Kidney epithelial cell (primary cell): ENCODE measurements around the gene RNF13. TPM values are rescaled to one million over a fixed set of nuclear protein-coding genes. Genes with fewer than 3 reads are reported as not detected.
"Not testable (repeated sequence)": the region's sequence is repeated elsewhere in the genome, so short reads cannot be mapped to it uniquely, and the experiment has no call there.

Source experiments
- DNase-seq: peaks from one replicate; pipeline ENCODE4 v3.0.0-alpha.2; 2010; ENCODE audit warnings: low read depth
- H3K27me3 ChIP-seq: 2 replicates; pipeline ENCODE4 v1.6.0; 2011; ENCODE audit warnings: low read length; ENCODE audit not compliant: control insufficient read depth, insufficient read depth
- H3K36me3 ChIP-seq: 2 replicates; pipeline ENCODE4 v1.5.1; 2011; ENCODE audit warnings: low read length; ENCODE audit not compliant: control insufficient read depth, insufficient read depth
- H3K4me3 ChIP-seq: 2 replicates; pipeline ENCODE4 v1.5.1; 2011; ENCODE audit warnings: low read depth, mild to moderate bottlenecking, control low read depth, low read length
- total RNA-seq: library from RNA; depleted of rRNA; stranded (reverse); fragments of >200 nt; gene quantifications from 2 replicates; pipeline ENCODE4 v1.2.3, GENCODE V29; 2015
- TF ChIP-seq, protein P1 (sequence below): IDR thresholded peaks from 2 replicates; pipeline ENCODE4 v1.5.1; 2011; ENCODE audit warnings: mild to moderate bottlenecking, moderate library complexity, low read length, control low read depth, inconsistent platforms; ENCODE audit not compliant: insufficient read depth, poor library complexity, severe bottlenecking

RNF13 gene
- total RNA-seq, 1 donor from 2014 or later, result 43.4 TPM

DNA sequence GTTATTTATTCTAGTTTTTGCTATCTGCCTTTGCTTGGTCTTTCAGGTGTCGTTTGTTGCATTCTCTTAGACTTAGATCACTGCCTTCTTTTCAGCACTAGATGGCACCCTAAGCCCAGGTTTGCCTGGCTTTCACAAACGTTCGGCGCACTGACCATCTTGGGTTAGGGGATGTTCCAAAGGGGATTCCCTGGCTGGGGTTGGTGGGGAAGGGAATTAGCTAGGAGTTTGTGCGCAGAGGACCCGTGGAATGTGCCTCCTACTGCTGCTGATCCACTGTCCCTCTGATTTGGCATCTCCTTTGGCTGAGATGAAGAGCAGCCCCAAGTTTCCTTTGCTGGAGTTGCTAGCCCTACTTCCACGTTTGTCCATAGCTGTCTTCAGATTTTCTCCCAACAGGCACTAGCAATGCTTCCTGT is 123.8 kb downstream of the RNF13 start:
- TF ChIP-seq, protein P1, sequence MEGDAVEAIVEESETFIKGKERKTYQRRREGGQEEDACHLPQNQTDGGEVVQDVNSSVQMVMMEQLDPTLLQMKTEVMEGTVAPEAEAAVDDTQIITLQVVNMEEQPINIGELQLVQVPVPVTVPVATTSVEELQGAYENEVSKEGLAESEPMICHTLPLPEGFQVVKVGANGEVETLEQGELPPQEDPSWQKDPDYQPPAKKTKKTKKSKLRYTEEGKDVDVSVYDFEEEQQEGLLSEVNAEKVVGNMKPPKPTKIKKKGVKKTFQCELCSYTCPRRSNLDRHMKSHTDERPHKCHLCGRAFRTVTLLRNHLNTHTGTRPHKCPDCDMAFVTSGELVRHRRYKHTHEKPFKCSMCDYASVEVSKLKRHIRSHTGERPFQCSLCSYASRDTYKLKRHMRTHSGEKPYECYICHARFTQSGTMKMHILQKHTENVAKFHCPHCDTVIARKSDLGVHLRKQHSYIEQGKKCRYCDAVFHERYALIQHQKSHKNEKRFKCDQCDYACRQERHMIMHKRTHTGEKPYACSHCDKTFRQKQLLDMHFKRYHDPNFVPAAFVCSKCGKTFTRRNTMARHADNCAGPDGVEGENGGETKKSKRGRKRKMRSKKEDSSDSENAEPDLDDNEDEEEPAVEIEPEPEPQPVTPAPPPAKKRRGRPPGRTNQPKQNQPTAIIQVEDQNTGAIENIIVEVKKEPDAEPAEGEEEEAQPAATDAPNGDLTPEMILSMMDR, result peak; percentile 81
- no peak overlapping the region for H3K4me3 ChIP-seq
- peak; percentile 7 for DNase-seq
- no peaks in the 10 kb centered on the region for H3K36me3 ChIP-seq
- H3K27me3 ChIP-seq, result no peaks in the 10 kb centered on the region

DNA sequence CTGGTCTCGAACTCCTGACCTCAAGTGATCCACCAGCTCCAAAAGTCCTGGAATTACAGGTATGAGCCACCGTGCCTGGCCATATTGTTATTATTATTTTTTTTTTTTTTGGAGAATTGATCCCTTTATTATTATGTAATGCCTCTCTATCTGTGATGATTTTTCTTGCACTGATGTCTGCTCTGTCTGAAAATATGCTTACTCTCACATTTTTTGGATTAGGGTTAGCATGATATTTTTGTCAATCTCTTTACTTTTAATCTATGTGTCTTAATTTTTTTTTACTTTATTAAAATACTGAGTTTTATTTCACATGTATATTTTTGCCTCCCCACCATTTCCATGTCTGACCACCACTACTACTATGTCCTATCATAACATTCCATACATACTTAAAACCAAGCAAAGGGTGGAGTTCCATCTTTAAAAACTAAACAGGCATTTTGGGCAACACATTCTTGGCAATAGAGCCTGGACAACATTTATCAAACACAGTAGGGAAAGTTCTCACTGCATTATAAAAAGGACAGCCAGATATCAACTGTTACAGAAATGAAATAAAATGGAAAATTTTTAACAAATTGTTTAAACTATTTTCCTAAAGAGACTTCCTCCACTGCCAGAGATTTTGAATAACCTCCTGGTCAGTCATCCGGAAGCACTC is 125.5 kb downstream of the RNF13 start:
- DNase-seq, H3K4me3 ChIP-seq, H3K36me3 ChIP-seq, H3K27me3 ChIP-seq: not testable (repeated sequence)

- DNase-seq, result no peak
Observed at GRCh38 chr3:149941186-149941585, 128.2 kb downstream of the RNF13 start.

GRCh38 chr3:149941946-149942345 is 128.9 kb downstream of the RNF13 start:
- TF ChIP-seq, protein P1, result no peak
- Histone ChIP-seq H3K4me3 (no peak overlapping the region), H3K36me3 (no peaks in the 10 kb centered on the region), H3K27me3 (no peaks in the 10 kb centered on the region)
- DNase-seq, result no peak

More at GRCh38 chr3:149941186-149941585, 128.2 kb downstream of the RNF13 start:
- TF ChIP-seq, protein P1, result no peak
- no peaks in the 10 kb centered on the region for H3K36me3 ChIP-seq
- H3K4me3 ChIP-seq, result no peak overlapping the region
- H3K27me3 ChIP-seq, result no peaks in the 10 kb centered on the region

- Histone ChIP-seq H3K36me3 (no peaks in the 10 kb centered on the region), H3K27me3 (no peaks in the 10 kb centered on the region), H3K4me3 (no peak overlapping the region)
- DNase-seq, result no peak
- TF ChIP-seq, protein P1, result no peak
Observed at GRCh38 chr3:149942409-149942808, 129.4 kb downstream of the RNF13 start.

DNA sequence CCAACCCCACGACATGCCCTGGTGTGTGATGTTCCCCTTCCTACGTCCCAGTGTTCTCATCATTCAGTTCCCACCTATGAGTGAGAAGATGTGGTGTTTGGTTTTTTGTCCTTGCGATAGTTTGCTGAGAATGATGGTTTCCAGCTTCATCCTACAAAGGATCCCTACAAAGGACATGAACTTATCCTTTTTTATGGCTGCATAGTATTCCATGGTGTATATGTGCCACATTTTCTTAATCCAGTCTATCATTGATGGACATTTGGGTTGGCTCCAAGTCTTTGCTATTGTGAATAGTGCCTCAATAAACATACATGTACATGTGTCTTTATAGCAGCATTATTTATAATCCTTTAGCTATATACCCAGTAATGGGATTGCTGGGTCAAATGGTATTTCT is 131.0 kb downstream of the RNF13 start:
- H3K36me3 ChIP-seq, DNase-seq, H3K27me3 ChIP-seq, H3K4me3 ChIP-seq: not testable (repeated sequence)

GRCh38 chr3:149947231-149947630 is 134.2 kb downstream of the RNF13 start:
- H3K4me3 ChIP-seq, result no peak overlapping the region
- no peak for DNase-seq
- H3K36me3 ChIP-seq, result no peaks in the 10 kb centered on the region
- TF ChIP-seq, protein P1, result no peak
- H3K27me3 ChIP-seq, result no peaks in the 10 kb centered on the region
